ENCODE data around the gene PER2.

GRCh38 chr2:238256594-238257104, 31.8 kb downstream of the PER2 start:
- peak; percentile 92 for TF ChIP-seq CTCF (conservative IDR thresholded peaks at IDR 0.05; ENCODE audit: low read length)
- TF ChIP-seq EZH2phosphoT487 (IDR thresholded peaks at IDR 0.05; ENCODE audit: borderline replicate concordance, low read depth, low read length): no peak
